Myocyte (in vitro differentiated cells): ENCODE measurements around the gene CACNA2D4. TPM values are rescaled to one million over a fixed set of nuclear protein-coding genes. Genes with fewer than 3 reads are reported as not detected.

ENCODE experiments used
- DNase-seq: peaks from one replicate; pipeline ENCODE4 v3.0.0-alpha.2; 2012; ENCODE audit warnings: low read depth
- total RNA-seq: library from RNA; depleted of rRNA; stranded (reverse); fragments of >200 nt; gene quantifications from 2 replicates; pipeline ENCODE4 v1.2.3, GENCODE V29; 2014

The CACNA2D4 gene
- total RNA-seq, 1 donor from 2014 or later: 0.03 TPM

DNA sequence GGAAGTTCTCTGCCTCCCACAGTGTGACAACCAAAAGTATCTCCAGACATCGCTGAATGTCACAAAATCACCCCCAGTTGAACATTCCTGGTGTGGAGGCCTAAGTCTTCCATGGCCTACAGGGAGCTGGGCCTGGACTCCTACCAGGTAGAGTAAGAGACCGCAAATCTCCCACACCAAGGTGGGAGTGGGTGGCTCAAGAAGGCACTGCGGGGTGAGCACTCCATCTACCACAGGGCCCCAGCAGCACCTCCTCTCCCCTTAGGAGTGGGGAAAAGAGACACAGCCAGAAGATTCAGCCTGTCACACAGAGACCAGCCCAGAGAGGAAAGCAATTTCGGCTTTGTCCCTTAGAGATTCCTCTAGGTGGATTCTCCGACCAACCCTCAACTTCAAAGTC, 72.6 kb downstream of the CACNA2D4 start:
- DNase-seq: no peak

DNA sequence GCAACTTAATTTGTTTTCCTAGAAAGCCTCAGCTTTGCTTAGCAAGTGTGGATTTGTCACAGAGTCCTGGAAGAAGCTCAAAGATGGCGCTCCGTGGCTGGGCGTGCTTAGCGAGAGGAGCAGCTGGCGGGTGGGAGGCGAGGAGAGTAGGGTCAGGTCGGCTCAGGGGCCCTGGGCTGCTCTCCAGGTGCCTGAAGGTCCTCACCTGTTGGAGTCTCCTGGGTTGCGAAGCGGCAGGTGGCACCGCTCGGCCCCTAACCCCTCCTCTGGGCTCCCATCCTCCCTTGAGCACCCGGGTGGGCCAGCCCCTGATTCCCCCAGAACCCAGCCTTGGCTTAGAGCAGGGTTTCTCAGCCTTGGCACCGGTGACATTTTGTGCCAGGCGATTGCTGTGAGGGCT, 73.0 kb downstream of the CACNA2D4 start:
- DNase-seq: no peak

DNA sequence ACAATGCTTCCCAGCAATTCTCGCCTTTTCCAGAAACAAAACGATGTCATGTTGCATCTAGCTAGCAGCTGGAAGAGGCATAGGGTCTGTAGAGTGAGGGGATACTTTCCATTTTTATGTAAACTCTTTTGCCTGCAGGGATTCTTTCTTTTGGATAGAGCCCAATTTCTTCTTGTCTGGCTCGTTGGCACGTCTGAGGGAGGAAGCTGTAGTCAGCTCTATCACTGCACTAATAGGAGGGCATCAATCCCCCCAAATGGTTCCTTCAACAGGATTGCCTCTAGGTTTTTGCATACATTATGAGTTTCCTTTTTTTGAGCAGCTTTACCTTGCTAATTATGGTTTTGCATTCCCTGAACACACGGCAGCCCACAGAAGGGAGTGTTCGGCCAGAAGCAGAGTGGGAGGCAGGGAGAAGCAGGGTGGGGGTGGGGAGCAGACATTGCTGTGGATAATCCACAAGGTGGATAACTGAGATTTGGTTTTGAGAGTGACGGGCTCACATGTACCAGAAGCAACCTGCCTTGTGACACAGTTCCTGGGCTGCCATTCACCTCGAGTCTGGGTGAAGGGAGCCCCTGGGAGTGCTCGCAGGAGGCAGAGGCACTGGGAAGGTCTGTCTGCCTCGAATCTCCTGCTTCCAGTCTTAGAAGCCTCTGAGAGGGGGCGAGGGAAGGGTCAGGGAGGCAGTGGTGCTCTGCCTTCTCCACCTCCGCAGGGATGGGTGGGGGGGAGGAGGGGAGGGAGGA, 73.6 kb downstream of the CACNA2D4 start:
- no peak for DNase-seq

DNA sequence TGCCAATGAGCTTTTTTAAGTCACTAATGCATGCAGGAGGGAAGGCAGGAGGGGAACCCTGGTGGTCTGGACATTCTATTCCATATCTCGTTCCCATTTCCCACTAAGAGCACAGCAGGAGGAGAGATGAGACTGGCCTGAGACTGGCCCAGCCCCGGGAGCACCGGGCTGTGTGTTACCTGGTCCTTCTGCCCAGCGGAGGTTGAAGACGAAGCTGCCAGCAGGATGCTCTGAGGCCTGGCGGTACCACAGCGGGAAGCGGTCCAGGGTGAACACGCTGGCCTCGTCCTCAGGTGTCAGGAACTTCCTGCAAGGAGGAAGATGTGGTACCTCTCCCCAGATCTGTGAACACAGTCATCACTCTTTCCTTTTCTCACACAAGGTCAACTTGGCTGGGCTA, 74.2 kb downstream of the CACNA2D4 start:
- DNase-seq: no peak

DNA sequence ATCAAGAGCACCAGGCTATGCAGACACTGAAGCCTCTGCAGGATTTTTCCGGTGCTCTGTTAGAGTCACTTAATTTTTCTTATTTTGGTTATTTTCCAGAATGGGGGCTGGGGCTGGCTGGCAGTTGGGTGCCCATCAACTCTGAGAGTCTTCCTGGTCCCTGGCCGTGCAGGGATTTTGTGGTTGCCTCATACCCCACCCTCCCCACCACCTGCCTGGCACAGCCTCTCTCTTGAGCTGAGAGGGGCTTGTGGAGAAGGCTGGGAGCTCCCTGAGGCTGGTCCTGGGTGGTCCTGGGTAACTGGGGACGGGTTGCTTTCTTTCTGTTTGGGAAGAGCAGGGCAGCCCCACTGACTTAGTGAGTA, 74.8 kb downstream of the CACNA2D4 start:
- no peak for DNase-seq

DNA sequence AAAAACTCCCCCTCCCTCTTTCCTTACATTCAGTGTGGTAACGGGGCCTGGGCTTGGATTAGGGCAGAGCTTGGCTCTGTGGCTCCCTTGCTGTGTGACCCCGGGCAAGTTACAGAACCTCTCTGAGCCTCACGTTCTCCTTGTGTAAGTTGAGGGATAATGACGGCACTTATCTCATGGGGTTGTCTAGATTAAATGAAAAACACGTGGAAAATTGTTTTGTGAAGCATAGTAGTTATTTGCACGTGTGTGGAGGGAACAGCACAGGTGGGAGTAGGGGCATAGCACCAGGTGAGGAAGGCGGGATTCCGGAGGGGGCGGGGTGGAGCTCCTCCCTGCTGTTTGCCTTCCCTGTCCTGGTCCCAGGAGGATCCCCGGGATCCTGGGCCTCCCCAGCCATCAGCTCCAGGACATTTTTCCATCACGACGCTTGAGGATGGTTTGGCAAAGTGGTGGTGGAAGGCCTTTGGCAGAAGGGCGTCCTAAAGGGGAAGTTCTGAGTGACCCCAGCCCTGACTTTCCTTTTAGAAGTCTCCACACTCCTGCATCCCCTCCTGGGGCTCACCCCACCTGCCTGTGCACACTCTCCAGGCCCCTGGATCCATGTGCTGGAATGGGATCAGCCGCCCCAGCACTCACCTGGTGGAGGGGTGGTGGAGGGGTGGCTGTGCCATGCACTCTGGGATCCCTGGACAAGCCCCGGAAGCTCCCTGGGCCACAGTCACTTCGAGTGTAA, 75.4 kb downstream of the CACNA2D4 start:
- no peak for DNase-seq

DNA sequence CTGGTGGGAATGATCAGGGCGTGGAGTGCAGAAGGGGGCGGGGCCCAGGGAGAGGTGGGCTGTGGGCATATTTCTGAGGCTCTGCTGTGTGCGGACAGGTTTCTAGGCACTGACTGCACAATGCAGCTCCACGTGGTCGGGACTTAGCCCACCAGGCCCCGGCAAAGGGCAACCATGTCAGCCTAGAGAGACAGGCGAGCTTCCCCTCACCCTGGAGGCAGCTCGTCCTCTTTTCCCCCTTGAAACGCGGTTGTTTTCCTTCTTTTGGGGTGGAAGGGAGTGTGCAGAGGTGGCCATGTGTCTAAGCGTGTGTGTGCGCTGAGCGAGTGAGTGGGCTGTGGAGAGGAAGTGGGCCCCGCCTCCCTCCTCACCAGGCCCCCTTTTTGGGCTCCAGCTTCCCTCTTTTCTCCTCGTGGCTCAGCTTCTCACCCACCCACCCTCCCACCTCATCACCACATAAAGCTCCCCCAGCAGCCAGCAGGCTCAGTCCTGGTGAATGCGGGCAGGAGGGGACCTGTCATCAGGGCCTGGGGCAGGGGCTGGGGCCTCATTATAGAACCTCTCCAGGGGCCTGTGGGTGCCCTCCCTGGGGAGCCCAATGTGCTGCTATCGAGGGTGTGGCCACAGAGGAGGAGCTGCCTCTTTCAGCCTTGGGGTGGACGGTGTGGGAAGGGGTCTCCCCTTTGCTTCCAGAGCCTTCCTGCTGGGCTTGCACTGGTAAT, 76.1 kb downstream of the CACNA2D4 start:
- no peak for DNase-seq

DNA sequence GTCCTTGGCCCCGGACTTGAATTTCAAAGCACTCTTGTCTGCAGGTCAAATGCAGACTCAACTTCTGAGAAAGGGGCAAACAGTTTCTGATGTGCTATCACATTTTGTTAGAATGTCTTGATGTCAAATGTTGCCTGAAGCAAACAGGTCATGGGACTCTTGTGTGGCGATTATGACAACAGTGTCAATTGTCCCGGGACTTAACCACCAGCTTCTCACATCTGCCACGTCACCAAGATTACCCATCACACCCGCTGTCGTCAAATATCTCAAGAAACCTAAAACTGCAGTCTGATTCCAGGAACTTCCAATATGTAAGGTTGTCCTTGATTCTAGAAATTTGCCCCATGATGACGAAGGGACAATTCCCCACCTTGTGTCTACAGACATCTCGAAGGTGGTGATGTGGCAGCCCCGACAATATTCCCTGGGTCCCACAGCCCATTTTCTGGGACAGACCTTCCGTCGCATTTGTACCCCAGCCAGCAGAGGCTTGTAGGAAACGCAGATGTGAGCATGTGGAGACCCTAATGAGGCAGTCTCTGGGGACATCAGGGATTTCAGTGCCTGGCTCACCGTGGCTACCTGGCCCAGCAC, 76.8 kb downstream of the CACNA2D4 start:
- no peak for DNase-seq

DNA sequence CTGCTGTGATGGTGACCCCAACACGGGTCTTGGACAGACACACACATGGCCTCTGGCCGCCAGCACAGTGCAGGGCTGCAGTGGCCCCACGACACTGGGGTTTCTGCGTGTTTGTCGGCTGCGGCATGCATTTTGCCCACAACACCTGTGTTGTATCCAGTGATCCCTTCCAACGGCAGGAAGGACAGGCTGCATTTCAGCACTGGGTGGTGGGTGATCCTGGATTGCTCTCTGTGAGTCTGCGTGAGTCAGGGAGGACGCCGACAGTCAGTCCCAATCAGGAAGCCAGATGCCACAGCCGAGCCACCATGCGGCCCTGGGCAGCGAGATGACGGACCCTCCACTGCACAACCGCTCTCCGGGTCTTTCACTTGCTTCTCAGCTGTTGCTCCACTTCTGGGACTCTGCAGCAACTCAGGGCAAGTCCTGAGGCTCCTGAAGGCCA, 77.4 kb downstream of the CACNA2D4 start:
- DNase-seq: no peak

DNA sequence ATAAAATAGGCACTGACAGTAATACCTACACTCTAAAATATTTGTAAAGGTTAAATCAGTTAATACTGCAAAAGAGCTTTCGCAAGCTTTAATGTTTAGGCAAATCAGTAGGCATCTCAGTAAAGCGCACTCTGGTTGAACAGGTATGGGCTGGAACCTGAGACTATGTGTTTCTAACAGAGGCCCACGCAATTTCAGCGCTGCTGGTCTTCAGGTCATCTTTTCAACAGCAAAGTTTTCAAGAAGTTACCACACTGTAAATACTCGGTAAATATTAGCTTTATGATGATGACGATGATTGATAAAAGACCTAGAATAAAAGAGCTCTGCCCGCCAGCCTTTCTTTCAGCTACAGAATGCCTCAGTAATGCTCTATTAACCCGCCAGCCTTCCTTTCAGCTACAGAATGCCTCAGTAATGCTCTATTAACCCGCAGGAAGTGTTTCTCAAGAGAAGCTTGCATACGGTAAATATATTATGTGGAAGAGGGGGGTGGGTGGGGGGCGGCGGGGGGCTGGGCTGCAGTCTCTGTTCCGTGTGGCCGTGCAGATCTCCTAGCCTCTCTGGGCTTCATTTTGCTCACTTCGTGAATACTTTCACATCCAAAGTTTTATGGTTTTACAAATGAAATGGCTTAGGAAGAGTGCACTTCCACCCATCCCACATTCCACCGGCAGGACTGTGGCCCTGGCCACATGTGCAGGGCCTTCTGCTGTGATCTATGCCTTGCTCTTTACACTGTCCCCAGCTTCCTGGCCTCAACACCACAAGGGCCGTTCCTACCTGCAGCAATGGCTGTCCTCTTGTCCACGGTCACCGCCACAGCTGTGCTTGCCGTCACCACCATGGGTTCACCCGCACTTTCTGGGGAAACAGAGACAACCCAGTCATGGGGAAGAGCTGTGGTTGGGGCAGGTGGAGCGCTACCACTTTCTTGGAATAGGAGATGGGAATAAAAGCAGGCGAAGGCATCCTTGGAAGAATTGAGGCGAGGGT, 78.2 kb downstream of the CACNA2D4 start:
- DNase-seq: no peak

DNA sequence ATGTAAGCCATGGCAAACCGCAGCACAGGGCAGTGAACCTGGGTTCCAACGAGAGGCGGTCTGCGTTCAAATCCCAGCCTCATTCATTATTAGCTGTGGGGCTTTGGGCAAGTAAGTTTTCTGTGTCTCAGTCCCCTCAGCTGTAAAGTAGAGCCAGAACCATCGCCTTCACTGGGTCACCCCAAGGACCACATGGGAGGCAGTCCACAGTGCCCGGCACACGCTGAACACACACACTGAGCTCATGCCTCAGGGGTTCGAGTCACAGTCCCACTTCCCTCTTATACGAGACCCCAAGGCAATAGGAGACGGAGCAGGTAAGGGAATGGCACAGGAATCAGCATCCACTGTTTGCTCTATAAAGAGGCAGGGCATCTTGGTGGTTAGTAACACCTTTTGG, 79.0 kb downstream of the CACNA2D4 start:
- DNase-seq: no peak

DNA sequence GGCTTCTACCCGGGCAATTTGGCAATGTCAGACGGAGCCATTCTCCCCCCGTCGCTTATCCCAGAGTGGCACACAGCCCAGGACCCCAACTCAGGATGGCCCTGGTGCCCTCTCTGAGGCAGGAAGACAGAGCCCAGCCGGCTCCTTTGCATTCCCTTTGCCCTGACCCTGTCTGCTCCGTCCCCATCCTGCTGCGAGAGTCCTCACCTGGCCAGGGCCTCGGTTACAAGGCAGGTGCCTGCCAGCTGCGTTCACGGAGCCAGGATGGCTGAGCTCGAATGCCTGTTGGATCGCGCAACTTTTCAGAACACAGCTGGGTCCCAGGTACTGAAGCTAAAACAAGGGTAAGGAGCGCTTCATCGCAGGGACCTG, 79.5 kb downstream of the CACNA2D4 start:
- no peak for DNase-seq

DNA sequence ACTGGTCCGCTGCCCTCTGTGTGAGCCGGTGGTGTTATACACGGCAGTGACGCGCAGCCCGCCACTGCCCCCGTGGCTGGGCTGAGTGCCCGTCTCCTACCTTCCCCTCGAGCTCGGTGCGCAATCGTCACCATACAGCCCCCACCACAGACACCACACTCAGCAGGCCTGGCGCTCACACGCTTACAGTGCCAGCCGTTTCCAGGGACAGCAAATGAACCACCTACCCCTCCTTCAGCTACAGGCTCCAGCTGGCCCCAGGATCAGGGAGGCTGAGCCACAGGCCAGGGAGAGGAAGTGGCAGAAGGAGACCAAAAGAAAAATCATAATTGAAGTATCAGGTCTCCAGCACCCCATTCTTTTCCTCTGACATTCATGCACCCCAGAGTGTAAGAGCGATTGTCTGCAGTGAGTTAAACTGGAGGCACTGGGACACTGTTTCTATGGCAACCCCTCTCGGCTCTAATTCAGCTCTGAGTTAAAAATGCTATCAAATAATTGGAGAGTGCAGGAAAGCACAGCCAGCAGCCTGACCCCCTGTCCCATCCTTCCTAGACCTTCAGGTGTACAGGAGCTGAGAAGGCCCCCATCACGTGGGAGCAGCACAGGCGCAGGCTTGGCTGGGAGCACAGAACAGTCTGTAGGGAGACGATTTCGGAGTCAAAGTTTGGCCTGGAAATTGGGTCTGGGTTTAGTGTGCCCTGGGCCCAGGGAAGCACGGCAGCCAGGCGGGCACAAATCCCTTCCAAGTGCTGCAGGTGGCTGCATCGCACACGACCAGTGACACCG, 80.1 kb downstream of the CACNA2D4 start:
- DNase-seq: no peak

DNA sequence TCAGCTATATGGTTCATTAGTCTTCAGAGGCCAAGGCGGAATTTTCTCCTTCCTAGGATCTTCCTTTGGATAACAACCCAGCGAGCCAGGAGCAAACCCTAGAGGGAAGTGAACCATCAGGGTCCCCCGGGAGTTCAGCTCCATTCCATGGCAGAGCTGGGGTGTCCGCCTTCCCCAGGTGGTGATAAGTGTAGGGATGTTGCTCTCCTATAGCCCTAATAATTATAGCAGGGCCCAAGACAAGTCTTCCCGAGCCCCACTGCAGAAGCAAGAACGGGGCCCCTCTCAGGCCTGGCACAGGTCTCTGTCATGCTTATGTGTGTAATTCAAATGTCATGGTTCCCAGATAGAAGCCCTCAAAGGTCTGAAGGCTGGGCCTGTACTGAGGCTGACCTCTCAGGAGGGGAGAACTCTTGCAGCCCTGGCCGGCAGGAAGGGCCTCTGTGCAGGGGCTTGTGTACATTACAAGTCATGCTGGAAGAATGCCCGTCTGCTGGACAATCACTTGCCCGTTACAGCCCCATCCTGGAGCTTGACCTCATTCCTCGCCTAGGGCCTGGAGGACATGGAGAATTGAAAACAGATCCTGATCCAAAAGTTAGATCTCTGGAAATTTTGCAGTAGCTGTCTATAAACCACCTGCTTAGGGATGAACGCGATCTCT, 80.8 kb downstream of the CACNA2D4 start:
- no peak for DNase-seq

DNA sequence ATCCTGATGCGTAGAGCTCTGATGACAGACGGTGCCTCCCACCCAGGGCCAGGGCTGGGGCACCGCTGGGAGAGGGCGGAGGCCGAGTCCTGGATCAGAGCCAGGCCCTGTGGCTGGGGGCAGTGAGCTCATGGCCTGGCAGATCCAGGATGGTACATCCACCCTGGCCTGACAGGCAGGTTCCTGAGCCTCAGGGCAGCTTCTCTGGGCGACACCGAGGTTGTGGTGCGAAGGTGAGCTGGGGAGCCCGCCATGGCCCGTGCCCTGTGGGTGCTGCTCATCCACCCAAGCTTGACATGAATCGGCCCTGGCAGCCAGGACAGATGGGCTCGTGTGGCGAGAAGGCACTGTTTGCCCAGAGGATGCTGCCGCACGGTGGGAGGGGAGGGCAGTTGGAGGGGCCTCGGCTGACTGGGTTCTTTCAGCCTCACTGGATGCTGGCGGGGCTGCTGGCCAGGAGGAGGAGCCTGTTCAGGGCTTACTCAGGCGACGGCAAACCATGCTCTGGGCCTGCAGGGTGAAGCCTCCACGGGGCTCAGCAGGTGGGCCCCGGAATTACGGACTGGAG, 81.5 kb downstream of the CACNA2D4 start:
- DNase-seq: no peak

DNA sequence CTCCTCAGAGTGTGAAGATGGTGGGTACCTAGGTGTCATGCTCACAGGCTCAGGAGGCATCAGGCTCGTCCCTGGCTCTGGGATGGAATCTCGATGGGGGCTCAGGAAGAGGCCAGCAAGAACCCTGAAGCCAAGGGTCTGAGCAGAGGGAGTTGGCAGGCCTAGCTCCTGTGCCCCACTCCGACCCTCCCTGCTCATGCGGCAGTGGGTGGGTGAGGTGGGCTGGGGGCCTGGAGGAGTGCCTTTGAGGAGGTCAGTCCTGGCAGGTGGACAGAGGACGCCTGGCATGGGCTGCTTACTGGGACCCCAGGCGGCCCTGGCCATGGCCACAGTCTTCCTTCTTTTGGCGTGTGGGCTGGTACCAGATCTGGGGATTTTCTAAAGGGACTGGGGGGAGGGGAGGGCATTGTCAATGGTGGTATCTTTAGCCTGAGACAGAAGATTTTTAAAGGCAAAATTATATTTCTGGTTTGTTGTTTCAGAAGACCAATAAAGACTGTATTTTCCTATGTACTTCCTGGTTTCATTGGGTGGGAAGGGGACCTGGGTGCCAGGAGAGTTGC, 82.1 kb downstream of the CACNA2D4 start:
- DNase-seq: no peak

DNA sequence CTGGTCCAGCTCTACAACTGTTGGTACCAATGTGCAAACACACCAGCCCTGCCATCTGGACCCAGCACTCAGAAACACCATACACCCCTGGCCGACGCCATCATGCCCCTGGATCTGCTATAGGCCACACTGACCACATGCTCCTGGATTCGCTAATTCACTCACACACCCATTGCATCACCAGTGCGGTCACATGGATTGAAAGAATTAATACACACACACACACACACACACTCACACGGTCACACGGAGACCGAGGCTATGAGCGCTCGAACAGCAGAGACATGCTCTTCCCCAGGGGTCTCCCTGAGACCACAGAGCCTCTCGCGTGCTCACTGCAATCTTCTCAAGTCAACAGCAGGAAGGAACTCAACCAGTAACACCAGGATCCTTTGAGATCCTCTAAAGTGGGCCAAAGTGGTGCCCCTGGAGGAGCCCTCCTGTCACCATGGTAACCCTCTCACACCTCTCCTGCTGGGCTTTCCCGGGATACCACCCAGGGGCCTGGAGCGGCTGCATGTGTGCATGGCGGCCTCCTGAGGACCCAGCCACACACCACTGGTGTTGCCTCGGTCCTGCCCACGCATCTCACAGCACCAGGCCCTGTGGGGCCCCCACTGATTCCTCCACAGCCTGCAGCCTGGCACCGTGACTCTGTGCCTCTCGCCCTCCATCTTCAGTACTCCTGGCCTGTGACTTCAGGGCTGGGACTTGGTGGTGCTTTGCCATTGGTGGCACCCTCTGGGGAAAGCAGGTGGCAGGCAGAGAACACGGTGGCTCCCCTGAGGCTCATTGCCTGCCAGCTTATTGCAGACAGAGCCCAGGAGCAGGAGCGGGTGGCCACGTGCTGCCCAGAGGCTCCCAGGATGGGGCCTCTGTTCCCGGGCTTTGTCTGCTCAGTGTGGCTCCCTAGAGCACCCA, 83.0 kb downstream of the CACNA2D4 start:
- no peak for DNase-seq
